Eye (tissue), 1 donor: ENCODE measurements around the gene TADA2A.
A peak's percentile ranks its signal among the peaks of the same experiment; 100 is the strongest.
"Not testable (repeated sequence)": the region's sequence is repeated elsewhere in the genome, so short reads cannot be mapped to it uniquely, and the experiment has no call there.

Experiments used
- DNase-seq: peaks from one replicate; pipeline ENCODE4 v3.0.0-alpha.2; 2015

The TADA2A gene

DNA sequence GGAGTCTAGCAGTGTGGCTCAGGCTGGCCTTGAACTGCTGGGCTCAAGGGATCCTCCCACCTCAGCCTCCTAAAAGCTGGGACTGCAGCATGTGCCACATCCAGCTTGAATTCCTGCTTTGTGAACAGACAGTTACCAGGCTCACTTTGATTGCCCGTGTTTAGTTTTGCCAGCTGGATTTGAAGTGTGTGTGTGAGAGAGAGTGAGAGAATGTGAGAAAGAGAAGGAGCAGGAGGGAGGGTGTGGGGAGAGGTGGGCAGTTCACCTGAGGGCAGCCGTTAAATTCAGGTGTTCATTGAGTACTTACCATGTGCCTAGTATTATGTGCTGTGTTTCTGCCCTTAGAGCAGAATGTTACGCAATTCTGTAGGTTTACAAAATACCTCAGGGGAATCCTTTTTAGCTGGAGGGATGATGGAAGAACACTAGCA is 87.7 kb downstream of the TADA2A start:
- DNase-seq, result no peak

DNA sequence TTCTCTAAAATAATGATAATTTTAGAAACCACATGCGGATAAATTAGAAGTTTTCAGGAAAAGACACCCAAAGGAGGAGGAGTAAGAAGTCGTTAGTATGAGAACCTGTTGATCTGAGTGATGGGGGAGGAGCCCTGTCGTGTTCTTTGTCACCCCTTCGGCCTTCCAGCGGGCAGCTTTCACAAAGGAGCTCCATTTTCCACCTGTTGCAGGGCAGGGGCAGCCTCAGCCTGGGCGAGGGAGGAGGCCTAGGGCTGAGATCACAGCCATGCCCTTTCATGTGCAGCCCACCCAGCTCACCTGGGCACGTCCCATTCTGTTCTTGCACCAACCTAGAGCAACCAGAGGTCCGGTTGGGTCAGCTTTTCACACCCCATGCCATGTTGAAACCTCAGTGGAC is 88.3 kb downstream of the TADA2A start:
- no peak for DNase-seq

GRCh38 chr17:37500378-37500777 is 93.7 kb downstream of the TADA2A start:
- no peak for DNase-seq

DNA sequence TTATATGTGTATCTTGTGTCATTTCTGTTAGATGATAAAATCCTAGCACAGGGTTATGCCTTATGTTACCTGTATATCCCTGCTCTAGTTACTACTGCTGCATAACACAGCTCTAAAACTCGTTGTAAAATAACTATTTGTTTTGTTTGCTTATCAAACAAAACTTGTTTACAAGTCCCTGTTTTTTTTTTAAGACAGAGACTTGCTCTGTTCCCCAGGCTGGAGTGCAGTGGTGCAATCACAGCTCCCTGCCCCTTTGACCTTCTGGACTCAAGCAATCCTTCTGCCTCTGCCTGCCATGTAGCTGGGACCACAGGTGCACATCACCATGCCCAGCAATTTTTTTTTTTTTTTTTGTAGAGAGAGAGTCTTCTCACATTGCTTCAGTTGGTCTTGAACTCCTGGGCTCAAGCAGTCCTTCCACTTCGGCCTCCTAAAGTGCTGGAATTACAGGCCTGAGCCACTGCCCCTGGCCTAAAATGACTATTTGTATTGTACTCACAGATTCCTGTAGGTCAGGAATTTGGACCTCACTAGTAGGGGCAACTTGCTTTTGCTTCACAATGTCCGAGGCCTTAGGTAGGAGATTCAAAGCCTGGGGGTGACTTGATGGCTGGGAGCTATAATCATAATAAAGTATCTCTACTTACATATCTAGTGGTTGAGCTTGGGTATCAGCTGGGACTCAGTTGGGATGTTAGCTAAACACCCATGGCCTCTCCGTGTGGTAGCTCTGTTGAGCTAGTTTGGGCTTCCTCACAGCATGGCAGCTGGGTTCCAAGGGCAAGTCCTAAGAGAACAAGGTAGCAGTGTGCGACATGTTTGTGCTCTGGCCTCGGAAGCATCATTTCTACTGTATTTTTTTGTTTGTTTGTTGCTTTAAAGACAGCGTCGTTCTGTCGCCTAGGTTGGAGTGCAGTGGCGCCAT is 95.6 kb downstream of the TADA2A start:
- DNase-seq, result no peak

DNA sequence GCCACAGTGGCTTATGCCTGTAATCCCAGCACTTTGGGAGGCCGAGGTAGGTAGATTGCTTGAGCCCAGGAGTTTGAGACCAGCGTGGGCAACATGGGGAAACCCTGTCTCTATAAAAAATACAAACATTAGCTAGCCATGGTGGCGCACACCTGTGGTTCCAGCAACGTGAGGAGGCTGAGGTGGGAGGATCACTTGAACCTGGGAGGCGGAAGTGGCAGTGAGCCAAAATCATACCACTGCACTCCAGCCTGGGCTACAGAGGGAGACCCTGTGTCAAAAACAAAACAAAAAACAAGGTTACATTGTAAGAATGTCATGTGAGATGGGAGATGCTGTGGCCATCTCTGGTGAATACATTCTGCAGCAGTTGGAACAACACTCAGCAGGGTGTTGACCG is 96.5 kb downstream of the TADA2A start:
- DNase-seq, result no peak

DNA sequence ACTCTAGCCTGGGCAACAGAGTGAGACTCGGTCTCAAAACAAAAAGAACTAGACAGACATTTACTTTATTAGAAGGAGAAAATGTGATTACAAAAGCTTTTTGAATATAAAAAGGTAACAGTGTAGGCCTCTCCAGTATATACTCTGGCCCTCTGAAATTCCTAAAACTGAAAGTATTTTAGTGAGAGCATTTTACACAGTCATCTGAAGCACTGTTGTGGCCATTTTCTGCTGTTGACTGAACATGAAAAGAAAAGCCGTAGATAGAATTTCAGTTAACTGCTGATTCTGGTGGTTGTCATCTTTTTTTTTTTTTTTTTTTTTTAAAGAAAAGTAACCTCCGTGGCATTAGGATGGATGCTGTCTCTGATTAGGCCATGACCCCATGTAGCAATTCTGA is 98.6 kb downstream of the TADA2A start:
- no peak for DNase-seq

GRCh38 chr17:37506678-37507077 is 100.0 kb downstream of the TADA2A start:
- no peak for DNase-seq

- DNase-seq, result no peak
Observed at GRCh38 chr17:37507111-37507510, 100.4 kb downstream of the TADA2A start.

- no peak for DNase-seq
Observed at GRCh38 chr17:37510056-37510455, 103.4 kb downstream of the TADA2A start.

DNA sequence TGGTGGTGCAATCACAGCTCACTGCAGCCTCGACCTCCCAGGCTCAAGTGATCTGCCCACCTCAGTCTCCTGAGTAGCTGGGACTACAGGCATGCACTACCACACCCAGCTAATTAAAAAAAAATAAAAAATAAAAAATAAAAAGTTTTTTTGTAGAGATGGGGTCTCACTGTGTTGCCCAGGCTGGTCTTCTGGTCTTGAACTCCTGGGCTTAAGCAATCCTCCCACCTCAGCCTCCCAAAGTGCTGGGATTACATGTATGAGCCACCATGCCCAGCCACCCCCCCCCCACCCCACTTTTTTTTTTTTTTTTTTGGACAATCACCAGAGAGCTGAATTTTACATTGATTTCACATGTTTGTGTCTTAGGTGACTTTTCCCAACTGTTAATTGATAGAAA is 105.0 kb downstream of the TADA2A start:
- not testable (repeated sequence) for DNase-seq

- DNase-seq, result no peak
Observed at GRCh38 chr17:37512442-37513068, 105.9 kb downstream of the TADA2A start.

DNA sequence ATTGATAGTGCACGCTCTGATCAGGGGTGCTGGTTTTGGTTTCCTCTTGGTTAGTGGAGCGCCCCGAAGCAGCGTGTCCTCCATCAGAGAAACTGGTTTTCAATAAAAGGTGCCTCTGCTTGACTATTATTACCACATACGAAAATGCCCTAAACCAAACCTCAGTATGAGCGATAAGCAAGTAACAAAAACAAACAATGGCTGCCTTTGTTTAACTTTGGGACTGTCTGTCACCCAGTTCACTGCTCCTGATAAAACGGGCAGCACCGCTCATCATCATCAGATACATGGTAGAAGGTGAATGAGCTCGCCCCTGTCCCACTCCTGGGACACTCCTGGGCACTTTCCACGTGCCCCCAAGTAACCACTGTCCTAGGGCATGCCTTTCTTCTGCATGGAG is 107.0 kb downstream of the TADA2A start:
- DNase-seq, result no peak

DNA sequence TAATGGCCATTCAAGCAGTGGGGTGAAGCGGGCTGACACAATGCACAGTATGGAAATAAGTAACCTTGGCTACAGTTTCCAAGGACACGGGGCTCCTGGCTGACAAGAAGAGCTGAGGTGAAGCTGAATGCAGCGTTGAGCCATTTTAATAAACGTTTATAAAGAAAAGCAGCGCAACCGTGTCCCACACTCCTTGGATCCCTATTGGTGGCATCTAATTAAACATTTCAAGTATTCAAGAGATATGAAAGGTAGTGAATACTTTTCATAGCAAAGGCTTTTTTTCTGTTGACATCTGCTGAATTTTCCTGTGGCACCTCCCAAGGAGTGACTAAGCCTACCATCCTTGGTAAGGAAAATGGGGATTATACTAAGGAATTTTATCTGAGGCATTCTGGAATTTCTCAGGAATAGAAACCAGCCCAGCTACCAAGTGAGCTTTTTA is 109.5 kb downstream of the TADA2A start:
- peak; percentile 59 for DNase-seq

- no peak for DNase-seq
Observed at GRCh38 chr17:37517881-37518280, 111.2 kb downstream of the TADA2A start.

DNA sequence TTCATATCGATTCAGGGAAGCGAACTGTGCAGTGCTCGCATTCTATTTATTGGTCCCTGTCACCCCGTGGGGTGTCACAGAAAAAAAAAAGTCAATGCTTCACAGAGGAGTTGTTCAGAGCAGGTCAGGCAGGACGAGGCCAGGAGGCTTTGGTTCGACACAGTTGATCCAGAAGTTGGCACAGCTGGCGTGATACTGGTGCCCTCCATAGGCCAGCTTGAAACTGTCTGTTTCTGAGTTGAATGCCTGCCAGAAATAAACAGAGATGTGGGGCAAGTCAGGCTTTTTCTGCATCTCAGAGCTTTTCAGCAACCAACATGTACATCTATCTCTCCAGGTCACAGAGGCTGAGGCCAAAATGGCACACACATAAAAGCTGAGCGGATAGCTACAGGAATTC is 112.1 kb downstream of the TADA2A start:
- no peak for DNase-seq

GRCh38 chr17:37519251-37519985 is 112.7 kb downstream of the TADA2A start:
- DNase-seq, result no peak

DNA sequence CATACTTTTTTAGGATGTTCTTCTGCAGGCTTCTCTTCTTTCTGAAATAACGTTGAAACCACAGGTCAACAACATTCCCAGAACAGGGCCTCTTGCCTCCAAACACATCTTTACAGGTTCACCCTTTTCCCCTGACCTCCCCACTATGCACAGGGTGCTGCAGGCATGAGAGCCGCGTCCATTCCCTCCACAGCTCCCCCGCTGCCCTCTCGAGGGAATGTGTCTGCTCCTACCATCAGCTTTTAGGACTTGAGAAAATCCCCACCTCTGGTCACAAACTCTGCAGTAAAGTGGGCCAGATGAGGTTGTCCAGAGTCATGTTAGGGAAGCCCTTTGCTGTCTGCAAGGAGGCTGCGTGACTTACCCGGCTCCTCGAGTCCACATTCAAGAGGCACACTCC is 113.5 kb downstream of the TADA2A start:
- DNase-seq, result no peak

GRCh38 chr17:37521821-37522220 is 115.1 kb downstream of the TADA2A start:
- DNase-seq, result no peak

DNA sequence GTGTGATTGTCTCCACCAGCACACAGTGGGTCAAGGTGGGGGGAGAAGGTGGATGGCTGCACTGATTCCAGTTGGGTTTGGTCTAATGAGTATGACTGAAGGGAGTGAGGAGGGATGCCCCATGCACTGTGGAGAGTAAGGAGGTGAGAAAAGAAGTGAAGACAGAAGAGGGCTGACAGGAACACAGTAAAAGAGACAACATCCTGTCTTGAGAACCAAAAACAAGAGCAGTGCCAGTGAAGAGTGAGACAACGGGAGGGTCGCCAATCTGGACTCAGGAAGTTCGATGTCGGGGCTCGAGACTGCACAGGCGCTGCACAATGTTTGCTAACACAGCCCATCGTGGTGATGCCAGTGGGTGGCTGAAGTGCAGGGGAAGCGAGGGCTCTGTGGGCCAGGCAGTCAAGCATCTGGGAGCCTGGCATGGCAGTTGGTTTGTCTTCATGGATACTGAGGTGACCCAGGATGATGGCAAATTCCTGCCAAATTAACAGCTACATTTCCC is 117.1 kb downstream of the TADA2A start:
- no peak for DNase-seq

DNA sequence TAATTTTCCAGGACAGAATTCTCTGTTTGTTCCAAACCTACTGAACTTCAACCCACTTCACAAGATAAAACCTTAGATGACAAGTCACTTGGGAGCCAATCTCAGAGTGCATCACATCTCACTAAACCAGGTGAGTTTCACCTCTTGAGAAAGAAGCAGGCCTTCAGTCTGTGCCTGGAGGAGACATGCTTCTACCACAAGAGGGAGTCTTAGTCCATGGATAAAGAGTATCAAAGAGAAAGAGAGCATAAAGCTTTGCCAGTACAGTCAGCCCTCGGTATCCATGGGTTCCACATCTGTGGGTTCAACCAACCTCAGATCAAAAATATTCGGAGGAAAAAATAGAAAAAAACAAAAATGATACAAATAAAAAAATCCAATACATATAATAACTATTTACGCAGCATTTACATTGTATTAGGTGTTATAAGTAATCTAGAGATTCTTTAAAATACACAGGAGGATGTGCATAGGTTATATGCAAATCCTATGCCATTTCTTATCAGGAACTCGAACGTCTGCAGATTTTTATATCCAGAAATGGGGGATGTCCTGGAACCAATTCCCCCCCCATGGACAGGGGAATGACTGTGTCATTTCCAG is 120.7 kb downstream of the TADA2A start:
- DNase-seq, result peak; percentile 72
